Lower lobe of right lung (tissue), 2 donors: ENCODE data around the gene P2RY6. TPM values are rescaled to one million over a fixed set of nuclear protein-coding genes. Genes with fewer than 3 reads are reported as not detected.

Experiments
- ATAC-seq, 2 donors: fragments of 200-7000 bp; cut with Tn5 transposase; one replicate each; pipeline ENCODE4 v1.9.1; 2020 to 2022; ENCODE audit warnings: mild to moderate bottlenecking in 2 of 2, moderate library complexity in 2 of 2
- DNase-seq: peaks from one replicate; pipeline ENCODE4 v3.0.0-alpha.2; 2020
- H3K27ac ChIP-seq: fragments of 200-600 bp; one replicate; pipeline ENCODE4 v1.8.0; 2022
- H3K27me3 ChIP-seq: fragments of 200-600 bp; one replicate; pipeline ENCODE4 v1.8.0; 2022; ENCODE audit warnings: low read depth
- H3K36me3 ChIP-seq: fragments of 200-600 bp; one replicate; pipeline ENCODE4 v1.8.0; 2022; ENCODE audit warnings: mild to moderate bottlenecking
- H3K4me1 ChIP-seq: fragments of 200-600 bp; one replicate; pipeline ENCODE4 v1.8.0; 2022
- H3K4me3 ChIP-seq: fragments of 200-600 bp; one replicate; pipeline ENCODE4 v1.8.0; 2022; ENCODE audit warnings: mild to moderate bottlenecking
- H3K9me3 ChIP-seq: fragments of 200-600 bp; one replicate; pipeline ENCODE4 v1.8.0; 2022
- CTCF ChIP-seq: fragments of 200-600 bp; IDR thresholded peaks from one replicate; pipeline ENCODE4 v1.8.0; 2022; ENCODE audit warnings: antibody characterized with exemption, mild to moderate bottlenecking
- intact Hi-C: fragments of 100-400 bp; cut with DNase I; formaldehyde crosslinking; loops from one replicate; pipeline ENCODE4 v1.11.0; 2022
- total RNA-seq: library from RNA; stranded (reverse); fragmentation: NEBNext Ultra II Directional; extraction: Animal tissue kit (Norgen Biotek cat#: 25700); gene quantifications from one replicate; pipeline ENCODE4 v1.2.1, GENCODE V29; 2021
- donor health status: DM: no; HTN: yes; CAD: no; lungs with severe emphysema.

Gene P2RY6
- total RNA-seq, 1 donor from 2014 or later: 3.6 TPM

GRCh38 chr11:73263640-73264039 is 8.5 kb upstream of the P2RY6 start:
- Histone ChIP-seq H3K36me3 (no peaks in the 10 kb centered on the region), H3K27me3 (peaks cover 22% of the 10 kb centered on the region), H3K9me3 (no peaks in the 10 kb centered on the region), H3K27ac (no peak overlapping the region), H3K4me1 (peaks cover 8% of the 10 kb centered on the region), H3K4me3 (no peak overlapping the region)
- intact Hi-C loops: no loop called here
- ATAC-seq (no peak), DNase-seq (no peak)
- no peak for TF ChIP-seq CTCF

GRCh38 chr11:73265278-73265810 is 6.8 kb upstream of the P2RY6 start:
- Histone ChIP-seq H3K4me3 (no peak overlapping the region), H3K4me1 (peaks cover 24% of the 10 kb centered on the region), H3K27me3 (peaks cover 22% of the 10 kb centered on the region), H3K27ac (no peak overlapping the region), H3K9me3 (no peaks in the 10 kb centered on the region), H3K36me3 (no peaks in the 10 kb centered on the region)
- TF ChIP-seq CTCF: no peak
- no peak for ATAC-seq
- intact Hi-C loops: no loop called here
- DNase-seq: no peak

GRCh38 chr11:73265853-73266645 is 6.1 kb upstream of the P2RY6 start:
- H3K9me3 ChIP-seq: no peaks in the 10 kb centered on the region
- H3K4me3 ChIP-seq: no peak overlapping the region
- no peak for DNase-seq
- no peak overlapping the region for H3K27ac ChIP-seq
- peaks cover 28% of the 10 kb centered on the region for H3K4me1 ChIP-seq
- TF ChIP-seq CTCF: no peak
- intact Hi-C loops: no loop called here
- no peak for ATAC-seq
- peaks cover 22% of the 10 kb centered on the region for H3K27me3 ChIP-seq
- no peaks in the 10 kb centered on the region for H3K36me3 ChIP-seq

- ATAC-seq: no peak
Measured at GRCh38 chr11:73266646-73267020, 5.5 kb upstream of the P2RY6 start.

GRCh38 chr11:73267122-73267846 is 4.9 kb upstream of the P2RY6 start:
- no peaks in the 10 kb centered on the region for H3K36me3 ChIP-seq
- peaks cover 28% of the 10 kb centered on the region for H3K4me1 ChIP-seq
- ATAC-seq: no peak
- H3K4me3 ChIP-seq: no peak overlapping the region
- H3K27ac ChIP-seq: no peak overlapping the region
- intact Hi-C loops: no loop called here
- no peak for DNase-seq
- H3K9me3 ChIP-seq: no peaks in the 10 kb centered on the region
- TF ChIP-seq CTCF: no peak
- H3K27me3 ChIP-seq: peaks cover 22% of the 10 kb centered on the region

More at GRCh38 chr11:73266646-73267020, 5.5 kb upstream of the P2RY6 start:
- Histone ChIP-seq H3K36me3 (no peaks in the 10 kb centered on the region), H3K4me1 (peaks cover 28% of the 10 kb centered on the region), H3K27ac (no peak overlapping the region), H3K9me3 (no peaks in the 10 kb centered on the region), H3K4me3 (no peak overlapping the region), H3K27me3 (peaks cover 22% of the 10 kb centered on the region)
- intact Hi-C loops: no loop called here
- no peak for DNase-seq
- TF ChIP-seq CTCF: no peak
